Natural killer cell treated with Interleukin-12 subunit alpha and Interleukin-12 subunit beta and Interleukin-15 and Interleukin-18, amount 100 ng/mL, for 72 hours (primary cell): ENCODE data around the gene ACP7. TPM values are rescaled to one million over a fixed set of nuclear protein-coding genes. Genes with fewer than 3 reads are reported as not detected.
"Not testable (repeated sequence)": the region's sequence is repeated elsewhere in the genome, so short reads cannot be mapped to it uniquely, and the experiment has no call there.

ENCODE experiments used
- ATAC-seq, 2 donors: fragments of 150-1000 bp; cut with Tn5 transposase in 1 of 2; sonication (Bioruptor Pico), chemical (Tn5 transposase) in 1 of 2; 2 replicates each; pipeline ENCODE4 v1.10.0; 2021
- DNase-seq: peaks from one replicate; pipeline ENCODE4 v3.0.0; 2022; ENCODE audit warnings: low spot score
- H3K27ac Mint-ChIP-seq, 2 donors: 1 replicate in 1 of 2; 2 replicates in 1 of 2; pipeline ENCODE4 v1.8.0; 2022; ENCODE audit warnings: mixed read lengths in 2 of 2, mild to moderate bottlenecking in 1 of 2, moderate library complexity in 1 of 2
- H3K27me3 Mint-ChIP-seq, 2 donors: 1 replicate in 1 of 2; 2 replicates in 1 of 2; pipeline ENCODE4 v1.8.0; 2022; ENCODE audit warnings: mixed read lengths in 2 of 2
- H3K36me3 Mint-ChIP-seq: one replicate; pipeline ENCODE4 v1.8.0; 2022; ENCODE audit warnings: mixed read lengths
- H3K4me1 Mint-ChIP-seq, 2 donors: 1 replicate in 1 of 2; 2 replicates in 1 of 2; pipeline ENCODE4 v1.8.0; 2022; ENCODE audit warnings: low read depth in 2 of 2, mixed read lengths in 2 of 2, mild to moderate bottlenecking in 1 of 2
- H3K4me3 Mint-ChIP-seq: one replicate; pipeline ENCODE4 v1.8.0; 2022; ENCODE audit warnings: mixed read lengths
- H3K9me3 Mint-ChIP-seq: 2 replicates; pipeline ENCODE4 v1.8.0; 2022; ENCODE audit warnings: mixed read lengths
- total RNA-seq, 2 donors: library from RNA; stranded (reverse); gene quantifications; one replicate each; pipeline ENCODE4 v1.2.3, GENCODE V29; 2022

Gene ACP7
- total RNA-seq, 2 donors from 2014 or later = 0.36 TPM; not detected in 1

DNA sequence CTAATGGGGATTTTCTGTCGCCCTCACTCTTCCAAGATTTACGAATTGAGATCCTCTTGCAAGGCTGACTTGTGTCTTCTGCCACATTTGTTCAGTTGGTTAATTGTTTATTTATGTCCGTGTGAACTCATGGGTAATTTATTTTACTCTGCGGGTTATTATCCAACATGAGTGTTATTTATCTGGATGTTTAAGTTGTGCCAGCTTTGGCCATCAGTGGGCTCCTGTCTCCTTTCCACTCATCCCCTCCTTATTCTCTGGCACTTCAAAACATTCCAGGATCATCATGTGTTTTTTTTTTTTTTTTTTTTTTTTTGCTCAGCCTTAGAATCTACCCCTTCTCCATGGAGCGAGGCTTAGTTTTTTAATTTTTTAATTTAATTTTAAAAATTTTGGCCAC lies 19.0 kb downstream of the ACP7 start:
- peaks cover 0 to 2% of the 10 kb centered on the region in 2 donors for H3K4me1 Mint-ChIP-seq
- H3K4me3 Mint-ChIP-seq = no peak overlapping the region
- DNase-seq = no peak
- ATAC-seq = no peak
- H3K27me3 Mint-ChIP-seq = peaks cover 9 to 13% of the 10 kb centered on the region in 2 donors
- no peaks in the 10 kb centered on the region for H3K9me3 Mint-ChIP-seq
- no peak overlapping the region for H3K27ac Mint-ChIP-seq
- no peaks in the 10 kb centered on the region for H3K36me3 Mint-ChIP-seq

GRCh38 chr19:39104186-39104596 lies 20.0 kb downstream of the ACP7 start:
- Mint-ChIP-seq H3K27me3 (peaks cover 5 to 8% of the 10 kb centered on the region in 2 donors), H3K4me3 (no peak overlapping the region), H3K36me3 (no peaks in the 10 kb centered on the region), H3K9me3 (no peaks in the 10 kb centered on the region), H3K4me1 (peaks cover 0 to 2% of the 10 kb centered on the region in 2 donors), H3K27ac (no peak overlapping the region)
- no peak for DNase-seq
- no peak for ATAC-seq

DNA sequence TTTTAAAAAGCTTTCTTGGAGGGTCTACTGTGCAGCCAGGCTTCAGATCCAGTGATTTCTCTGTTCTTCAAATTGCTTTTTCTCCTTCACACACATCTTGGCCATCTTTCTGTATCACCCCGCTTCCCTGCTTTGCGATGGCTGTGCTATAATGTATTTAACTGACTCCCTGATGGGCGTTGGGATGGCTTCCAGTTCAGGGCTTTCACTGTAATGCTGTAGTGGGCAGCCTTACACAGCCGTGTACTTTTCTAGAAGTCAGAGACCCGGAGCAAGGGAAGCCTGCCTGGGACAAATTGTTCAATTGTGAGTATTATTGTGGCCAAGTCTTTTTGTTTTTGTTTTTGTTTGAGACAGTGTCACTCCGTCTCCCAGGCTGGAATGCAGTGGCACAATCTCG lies 22.0 kb downstream of the ACP7 start:
- no peak overlapping the region for H3K27ac Mint-ChIP-seq
- ATAC-seq = no peak
- H3K27me3 Mint-ChIP-seq = peaks cover 0 to 8% of the 10 kb centered on the region in 2 donors

GRCh38 chr19:39109641-39110040 lies 25.5 kb downstream of the ACP7 start:
- no peak overlapping the region for H3K27ac Mint-ChIP-seq
- peaks cover 0 to 7% of the 10 kb centered on the region in 2 donors for H3K4me1 Mint-ChIP-seq
- ATAC-seq = no peak
- no peaks in the 10 kb centered on the region for H3K9me3 Mint-ChIP-seq
- H3K27me3 Mint-ChIP-seq = peaks cover 5 to 8% of the 10 kb centered on the region in 2 donors
- no peak for DNase-seq
- H3K36me3 Mint-ChIP-seq = no peaks in the 10 kb centered on the region
- H3K4me3 Mint-ChIP-seq = no peak overlapping the region

More for the DNA sequence above, 22.0 kb downstream of the ACP7 start:
- H3K4me3 Mint-ChIP-seq = no peak overlapping the region
- no peaks in the 10 kb centered on the region for H3K9me3 Mint-ChIP-seq
- DNase-seq = no peak
- H3K4me1 Mint-ChIP-seq = peaks cover 0 to 4% of the 10 kb centered on the region in 2 donors
- no peaks in the 10 kb centered on the region for H3K36me3 Mint-ChIP-seq

DNA sequence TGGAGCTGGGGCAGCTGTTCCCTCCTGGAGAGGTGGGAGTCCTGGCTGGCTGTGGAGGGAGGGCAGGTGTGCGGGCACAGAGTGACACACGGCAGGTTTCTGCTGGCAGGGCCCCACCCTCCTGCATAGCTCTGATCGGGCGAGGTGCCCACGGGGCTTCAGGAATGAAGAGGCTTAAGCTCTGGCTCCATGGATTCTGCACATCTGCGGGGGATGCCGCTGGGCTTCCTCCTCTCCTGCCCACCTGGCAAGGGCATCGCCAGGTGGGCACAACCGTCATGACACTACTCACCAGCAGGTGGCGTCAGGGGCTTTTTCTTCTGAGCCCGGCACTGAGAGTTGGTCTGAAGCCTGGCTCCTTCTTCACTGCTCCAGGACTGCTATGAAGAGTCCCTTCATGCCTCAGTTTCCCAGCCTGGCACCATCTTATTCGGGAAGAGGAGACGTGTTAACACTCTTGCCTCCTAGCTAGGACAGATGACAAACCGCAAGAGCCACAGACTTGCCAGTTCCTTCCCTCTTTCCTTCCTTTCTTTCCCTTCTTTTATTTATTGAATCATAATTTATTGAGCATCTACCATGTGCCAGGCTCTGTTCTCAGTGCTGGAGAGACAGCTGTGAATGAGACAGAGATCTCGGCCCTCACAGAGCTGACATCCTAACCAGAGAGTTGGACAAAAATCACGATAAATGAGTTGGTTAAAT lies 26.2 kb downstream of the ACP7 start:
- Mint-ChIP-seq H3K27ac (peak overlapping the region in 1 of 2 donors; percentile 73), H3K4me3 (no peak overlapping the region), H3K36me3 (no peaks in the 10 kb centered on the region), H3K27me3 (peaks cover 5 to 8% of the 10 kb centered on the region in 2 donors), H3K9me3 (no peaks in the 10 kb centered on the region), H3K4me1 (peaks cover 0 to 7% of the 10 kb centered on the region in 2 donors)
- DNase-seq (no peak), ATAC-seq (peak in 1 of 2 donors; percentile 65)

DNA sequence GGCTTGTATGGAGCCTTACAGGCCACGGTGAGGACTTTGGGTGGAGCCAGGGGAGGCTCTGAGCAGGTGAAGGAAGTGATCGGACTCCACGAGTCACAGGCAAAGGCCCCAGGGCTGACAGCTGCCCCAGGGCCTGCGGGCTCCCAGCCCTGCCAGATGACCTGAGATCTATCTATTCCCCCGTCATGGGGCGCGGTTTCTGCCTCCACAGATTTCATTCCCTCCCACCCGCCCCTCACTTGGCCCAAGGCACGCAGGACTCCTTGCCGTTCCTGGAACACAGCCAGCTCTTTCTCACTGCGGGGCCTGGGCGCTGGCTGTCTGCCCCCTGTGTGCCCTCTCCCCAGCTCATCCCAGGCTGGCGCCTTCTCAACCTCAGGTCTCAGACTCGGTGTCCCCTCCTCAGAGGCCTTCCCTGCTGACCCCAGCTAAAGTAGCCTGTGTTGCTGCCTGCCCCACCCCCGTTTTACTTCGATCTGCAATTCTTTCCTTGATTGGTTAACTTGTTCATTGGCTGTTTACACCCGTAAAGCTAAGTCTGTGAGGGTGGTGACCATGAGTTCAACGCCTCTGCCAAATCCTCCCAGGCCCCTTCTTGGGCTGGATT lies 27.5 kb downstream of the ACP7 start:
- no peak for ATAC-seq
- no peak for DNase-seq
- H3K27ac Mint-ChIP-seq = no peak overlapping the region
- peaks cover 0 to 5% of the 10 kb centered on the region in 2 donors for H3K27me3 Mint-ChIP-seq
- no peaks in the 10 kb centered on the region for H3K9me3 Mint-ChIP-seq
- no peaks in the 10 kb centered on the region for H3K36me3 Mint-ChIP-seq
- peaks cover 0 to 7% of the 10 kb centered on the region in 2 donors for H3K4me1 Mint-ChIP-seq
- no peak overlapping the region for H3K4me3 Mint-ChIP-seq

DNA sequence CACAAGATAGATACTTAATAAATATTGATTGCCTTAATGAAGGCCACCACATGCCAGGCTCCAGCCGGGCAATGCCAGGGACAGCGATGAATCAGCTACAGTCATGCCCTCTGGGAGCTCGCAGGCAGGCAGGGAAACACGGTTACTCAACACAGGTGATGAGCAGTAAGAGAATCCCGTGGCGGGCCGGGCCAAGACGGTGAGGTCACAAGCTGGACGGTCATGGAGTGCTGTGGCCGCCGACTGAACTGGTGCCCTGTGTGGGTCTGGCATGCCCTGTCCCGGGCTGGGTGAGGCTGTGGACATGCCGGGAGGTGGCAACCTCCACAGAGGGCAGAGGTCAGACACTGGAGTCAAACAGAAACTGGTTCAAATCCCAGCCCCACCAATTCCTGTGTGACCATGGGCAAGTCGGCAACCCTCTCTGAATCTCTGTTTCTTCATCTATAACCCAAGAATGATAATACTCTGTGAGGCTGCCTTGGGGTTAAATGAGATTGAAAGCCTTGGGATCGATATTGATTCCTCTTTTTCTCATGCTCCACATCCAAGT lies 28.2 kb downstream of the ACP7 start:
- peaks cover 0 to 7% of the 10 kb centered on the region in 2 donors for H3K4me1 Mint-ChIP-seq
- no peaks in the 10 kb centered on the region for H3K36me3 Mint-ChIP-seq
- H3K9me3 Mint-ChIP-seq = no peaks in the 10 kb centered on the region
- H3K27ac Mint-ChIP-seq = no peak overlapping the region
- ATAC-seq = no peak
- no peak for DNase-seq
- H3K27me3 Mint-ChIP-seq = peaks cover 0 to 5% of the 10 kb centered on the region in 2 donors
- no peak overlapping the region for H3K4me3 Mint-ChIP-seq

GRCh38 chr19:39113199-39113598 lies 29.0 kb downstream of the ACP7 start:
- ATAC-seq (no peak), DNase-seq (no peak)
- peaks cover 0 to 5% of the 10 kb centered on the region in 2 donors for H3K27me3 Mint-ChIP-seq
- no peak overlapping the region for H3K4me3 Mint-ChIP-seq
- H3K27ac Mint-ChIP-seq = no peak overlapping the region
- no peaks in the 10 kb centered on the region for H3K9me3 Mint-ChIP-seq
- H3K36me3 Mint-ChIP-seq = no peaks in the 10 kb centered on the region
- peaks cover 0 to 7% of the 10 kb centered on the region in 2 donors for H3K4me1 Mint-ChIP-seq

DNA sequence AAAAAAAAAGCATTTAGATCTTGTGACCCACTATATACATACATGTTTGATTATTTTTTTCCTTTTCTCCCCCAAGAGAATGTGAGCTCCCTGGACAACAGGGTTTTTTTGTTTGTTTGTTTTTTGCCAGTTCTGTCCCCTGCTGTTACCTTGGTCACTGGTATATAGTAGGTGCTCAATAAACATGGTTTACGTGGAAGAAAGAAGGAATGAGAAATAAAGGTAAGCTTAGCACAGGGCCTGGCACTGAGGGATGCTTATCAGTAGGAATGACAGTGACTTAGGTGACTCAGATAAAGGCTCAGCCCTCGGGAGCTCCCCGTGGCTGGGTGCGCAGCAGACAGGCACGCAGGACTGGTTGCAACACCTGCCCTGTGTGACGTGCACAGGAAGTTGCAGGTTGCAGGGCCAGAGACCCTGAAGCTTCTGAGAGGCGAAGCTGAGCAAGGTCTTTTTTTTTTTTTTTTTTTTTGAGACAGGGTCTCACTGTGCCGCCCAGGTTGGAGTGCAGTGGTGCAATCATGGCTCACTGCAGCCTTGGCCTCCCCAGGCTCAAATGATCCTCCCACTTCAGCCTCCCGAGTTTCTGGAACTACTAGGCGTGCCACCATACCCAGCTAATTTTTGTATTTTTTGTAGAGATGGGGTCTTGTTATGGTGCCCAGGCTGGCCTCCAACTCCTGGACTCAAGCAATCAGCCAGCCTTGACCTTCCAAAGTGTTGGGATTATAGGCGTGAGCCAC lies 31.1 kb downstream of the ACP7 start:
- no peak for DNase-seq
- H3K4me3 Mint-ChIP-seq = no peak overlapping the region
- H3K4me1 Mint-ChIP-seq = peaks cover 0 to 7% of the 10 kb centered on the region in 2 donors
- no peak for ATAC-seq
- no peak overlapping the region for H3K27ac Mint-ChIP-seq
- no peaks in the 10 kb centered on the region for H3K36me3 Mint-ChIP-seq
- no peaks in the 10 kb centered on the region for H3K9me3 Mint-ChIP-seq
- peaks cover 0 to 5% of the 10 kb centered on the region in 2 donors for H3K27me3 Mint-ChIP-seq

- H3K4me1 Mint-ChIP-seq, DNase-seq, H3K27ac Mint-ChIP-seq, H3K27me3 Mint-ChIP-seq, H3K4me3 Mint-ChIP-seq, H3K36me3 Mint-ChIP-seq, ATAC-seq, H3K9me3 Mint-ChIP-seq: not testable (repeated sequence)
Measured at GRCh38 chr19:39117023-39117422, 32.9 kb downstream of the ACP7 start.

DNA sequence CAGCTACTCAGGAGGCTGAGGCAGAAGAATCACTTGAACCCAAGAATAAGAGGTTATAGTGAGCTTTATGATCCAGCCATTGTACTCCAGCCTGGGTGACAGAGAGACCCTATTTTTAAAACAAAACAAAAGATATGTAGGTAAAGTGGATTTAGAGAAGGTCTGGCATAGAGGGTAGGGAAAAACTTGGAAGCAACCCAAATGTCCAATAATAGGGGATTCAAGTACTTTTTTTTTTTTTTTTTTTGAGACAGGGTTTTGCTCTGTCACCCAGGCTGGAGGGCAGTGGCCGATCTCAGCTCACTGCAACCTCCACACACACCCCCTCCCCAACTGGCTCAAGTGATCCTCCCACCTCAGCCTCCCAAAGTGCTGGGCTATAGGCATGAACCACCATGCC lies 35.7 kb downstream of the ACP7 start:
- H3K36me3 Mint-ChIP-seq = no peaks in the 10 kb centered on the region
- H3K27ac Mint-ChIP-seq = no peak overlapping the region
- H3K9me3 Mint-ChIP-seq = no peaks in the 10 kb centered on the region
- H3K4me3 Mint-ChIP-seq = no peak overlapping the region
- H3K4me1 Mint-ChIP-seq = peaks cover 7 to 9% of the 10 kb centered on the region in 2 donors
- DNase-seq = no peak
- ATAC-seq = no peak
- H3K27me3 Mint-ChIP-seq = peaks cover 0 to 3% of the 10 kb centered on the region in 2 donors

GRCh38 chr19:39122934-39123731 lies 39.0 kb downstream of the ACP7 start:
- H3K9me3 Mint-ChIP-seq = no peaks in the 10 kb centered on the region
- peak overlapping the region; percentile 44 for H3K4me3 Mint-ChIP-seq
- peak overlapping the region in 1 of 2 donors; percentile 43 for H3K27ac Mint-ChIP-seq
- no peak for ATAC-seq
- no peaks in the 10 kb centered on the region for H3K36me3 Mint-ChIP-seq
- H3K27me3 Mint-ChIP-seq = peaks cover 0 to 3% of the 10 kb centered on the region in 2 donors
- no peak for DNase-seq
- H3K4me1 Mint-ChIP-seq = peaks cover 27 to 33% of the 10 kb centered on the region in 2 donors

DNA sequence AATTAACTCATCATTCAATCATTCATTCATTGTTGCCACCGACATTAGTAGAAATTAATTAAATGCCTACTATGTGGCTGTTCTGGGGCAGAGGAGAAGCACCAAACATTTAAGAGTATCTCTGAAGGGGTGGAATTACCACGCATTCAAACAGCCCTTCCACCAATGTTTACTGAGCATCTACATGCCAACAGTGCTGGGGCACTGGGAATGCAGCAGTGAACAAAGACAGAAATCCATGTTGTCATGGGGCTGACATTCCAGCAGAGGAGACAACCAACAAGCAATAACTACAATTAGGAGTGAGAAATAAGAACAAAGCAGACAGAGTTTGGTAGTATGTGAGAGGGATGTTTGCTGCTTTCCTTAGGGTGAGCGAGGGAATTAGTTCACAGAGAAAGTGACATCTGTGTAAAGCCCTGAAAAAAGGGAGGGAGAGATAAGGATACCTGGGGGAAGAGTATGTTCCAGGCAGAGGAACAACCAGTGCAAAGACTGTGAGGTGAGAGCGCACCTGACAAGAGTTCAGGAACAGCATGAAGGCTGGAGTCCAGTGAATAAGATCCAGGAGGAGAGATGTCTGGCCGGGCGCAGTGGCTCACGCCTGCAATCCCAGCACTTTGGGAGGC lies 40.1 kb downstream of the ACP7 start:
- H3K9me3 Mint-ChIP-seq = no peaks in the 10 kb centered on the region
- H3K4me1 Mint-ChIP-seq = peaks cover 27 to 33% of the 10 kb centered on the region in 2 donors
- no peak for DNase-seq
- no peaks in the 10 kb centered on the region for H3K36me3 Mint-ChIP-seq
- no peak for ATAC-seq
- peak overlapping the region; percentile 4 to 24 for H3K27ac Mint-ChIP-seq
- H3K27me3 Mint-ChIP-seq = peaks cover 0 to 3% of the 10 kb centered on the region in 2 donors
- H3K4me3 Mint-ChIP-seq = peak overlapping the region; percentile 94
